Esophagus muscularis mucosa (tissue), 3 donors: Measurements from ENCODE around the gene MRPL54.

Experiments
- POLR2AphosphoS5 ChIP-seq, 2 donors: sonication (generic); formaldehyde crosslinking; IDR thresholded peaks; one replicate each; pipeline ENCODE4 v1.6.1; 2017; ENCODE audit warnings: antibody characterized with exemption in 2 of 2
- TF ChIP-seq, protein P1 (sequence below), 3 experiments: fragments of 200-600 bp in 2 of 3; fragments of 450-650 bp in 1 of 3; sonication (generic) in 2 of 3; IDR thresholded peaks; one replicate each; pipeline ENCODE4 v1.5.1; 2017 to 2019; ENCODE audit warnings: antibody characterized with exemption in 3 of 3, mild to moderate bottlenecking in 2 of 3, moderate library complexity in 1 of 3

DNA sequence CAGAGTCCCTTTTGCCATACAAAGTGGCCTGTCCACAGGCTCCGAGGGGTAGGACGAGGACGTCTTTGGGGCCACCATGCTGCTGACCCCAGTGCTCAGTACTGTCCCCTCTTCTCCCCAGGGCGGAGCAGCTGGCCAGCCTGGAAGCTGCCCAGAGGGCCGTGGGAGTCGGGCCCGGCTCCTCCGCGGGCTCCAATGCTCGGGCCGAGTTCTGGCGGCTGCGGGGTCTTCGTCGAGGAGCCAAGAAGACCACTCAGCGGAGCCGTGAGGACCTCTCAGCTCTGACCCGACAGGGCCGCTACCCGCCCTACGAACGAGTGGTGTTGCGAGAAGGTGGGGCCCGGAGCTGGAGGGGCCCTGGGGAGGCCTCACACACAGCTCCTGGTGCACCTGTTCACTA, 22.1 kb upstream of the MRPL54 start:
- TF ChIP-seq, protein P1, sequence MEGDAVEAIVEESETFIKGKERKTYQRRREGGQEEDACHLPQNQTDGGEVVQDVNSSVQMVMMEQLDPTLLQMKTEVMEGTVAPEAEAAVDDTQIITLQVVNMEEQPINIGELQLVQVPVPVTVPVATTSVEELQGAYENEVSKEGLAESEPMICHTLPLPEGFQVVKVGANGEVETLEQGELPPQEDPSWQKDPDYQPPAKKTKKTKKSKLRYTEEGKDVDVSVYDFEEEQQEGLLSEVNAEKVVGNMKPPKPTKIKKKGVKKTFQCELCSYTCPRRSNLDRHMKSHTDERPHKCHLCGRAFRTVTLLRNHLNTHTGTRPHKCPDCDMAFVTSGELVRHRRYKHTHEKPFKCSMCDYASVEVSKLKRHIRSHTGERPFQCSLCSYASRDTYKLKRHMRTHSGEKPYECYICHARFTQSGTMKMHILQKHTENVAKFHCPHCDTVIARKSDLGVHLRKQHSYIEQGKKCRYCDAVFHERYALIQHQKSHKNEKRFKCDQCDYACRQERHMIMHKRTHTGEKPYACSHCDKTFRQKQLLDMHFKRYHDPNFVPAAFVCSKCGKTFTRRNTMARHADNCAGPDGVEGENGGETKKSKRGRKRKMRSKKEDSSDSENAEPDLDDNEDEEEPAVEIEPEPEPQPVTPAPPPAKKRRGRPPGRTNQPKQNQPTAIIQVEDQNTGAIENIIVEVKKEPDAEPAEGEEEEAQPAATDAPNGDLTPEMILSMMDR (IDR thresholded peaks at IDR 0.05): no peak
- no peak for TF ChIP-seq POLR2AphosphoS5 (IDR thresholded peaks at IDR 0.05)
